SIG-M5 treated with dmso at 0.1 percent for 504 hours (cell line): ENCODE results near the gene RBBP8NL.
"Not testable (repeated sequence)": the region's sequence is repeated elsewhere in the genome, so short reads cannot be mapped to it uniquely, and the experiment has no call there.

ENCODE experiments used
- DNase-seq: peaks from one replicate; lab custom pipeline; 2025; ENCODE audit not compliant: unreplicated experiment; lab: John Stamatoyannopoulos, UW

The RBBP8NL gene

DNA sequence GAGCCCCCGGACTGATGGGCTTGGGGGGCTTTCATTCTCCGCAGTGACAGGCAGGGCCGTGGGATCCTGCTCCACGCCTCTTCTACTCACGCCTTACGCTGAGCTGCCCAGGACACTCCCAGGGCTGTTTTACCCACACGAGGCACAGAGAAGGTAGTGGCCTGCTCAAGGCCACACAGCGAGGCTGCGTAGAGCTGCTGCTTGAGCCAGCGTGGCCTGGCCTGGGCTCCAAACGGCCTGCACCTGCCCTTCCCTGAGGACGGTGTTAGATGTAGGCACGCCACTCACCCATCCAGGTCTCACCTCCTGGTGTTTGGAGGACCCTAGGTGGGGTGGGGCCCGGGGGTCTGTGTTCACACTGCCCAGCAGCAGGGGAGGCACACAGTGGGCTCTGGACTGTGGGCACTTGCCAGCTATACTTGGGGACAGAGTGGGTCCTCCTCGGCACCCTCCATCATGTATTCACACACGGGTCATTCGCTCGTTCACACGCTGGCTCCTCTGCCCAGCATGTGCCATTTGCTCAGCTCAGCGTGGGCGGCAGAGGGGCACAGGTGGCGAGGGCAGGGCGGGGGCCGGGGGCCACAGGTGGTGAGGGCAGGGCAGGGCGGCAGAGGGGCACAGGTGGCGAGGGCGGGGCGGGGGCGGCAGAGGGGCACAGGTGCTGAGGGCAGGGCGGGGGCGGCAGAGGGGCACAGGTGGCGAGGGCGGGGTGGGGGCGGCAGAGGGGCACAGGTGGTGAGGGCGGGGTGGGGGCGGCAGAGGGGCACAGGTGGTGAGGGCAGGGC, 18.4 kb upstream of the RBBP8NL start:
- DNase-seq = no peak

DNA sequence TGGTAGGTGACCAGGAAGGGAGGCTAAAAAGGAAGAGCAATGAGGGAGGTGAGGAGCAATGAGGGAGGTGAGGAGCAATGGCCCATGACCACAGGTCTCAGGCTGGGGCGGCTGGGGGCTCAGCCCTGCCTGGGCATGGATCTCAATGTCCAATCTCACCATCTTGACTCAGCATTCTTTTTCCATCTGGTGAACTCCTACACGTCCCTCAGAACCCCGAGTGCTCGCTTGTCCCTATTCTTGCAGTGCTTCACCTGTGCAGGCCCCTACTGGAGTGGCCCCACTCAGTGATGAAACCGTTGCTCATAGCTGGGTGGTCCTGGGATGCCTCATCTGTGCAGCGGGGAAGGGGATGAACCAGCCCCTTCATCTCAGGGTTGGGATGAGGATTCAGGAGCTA, 16.9 kb upstream of the RBBP8NL start:
- DNase-seq = no peak

DNA sequence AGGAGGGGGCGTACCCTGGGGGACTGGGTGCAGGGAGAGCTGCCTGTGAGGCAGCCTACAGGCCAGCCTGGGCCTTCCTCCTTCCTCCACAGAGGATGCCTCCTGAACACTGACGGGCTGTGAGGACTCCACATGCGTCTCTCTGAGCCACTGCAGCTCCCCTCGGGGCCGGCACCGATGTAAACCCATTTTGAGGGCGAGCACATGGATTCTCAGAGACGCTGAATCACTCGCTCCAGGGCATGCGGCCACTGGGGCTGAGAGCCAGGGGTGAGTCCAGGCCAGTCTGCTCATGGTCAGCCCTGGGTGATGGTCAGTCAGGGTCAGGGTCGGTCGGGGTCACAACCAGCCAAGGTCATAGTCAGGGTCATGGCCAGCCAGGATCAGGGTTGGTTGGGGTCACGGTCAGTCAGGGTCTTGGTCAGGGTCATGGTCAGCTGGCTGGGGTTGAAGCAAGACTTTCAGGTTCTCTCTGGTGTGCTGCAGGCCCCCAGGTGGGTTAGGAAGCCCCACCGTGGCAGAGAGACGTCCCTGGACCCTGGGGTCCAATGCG, 14.7 kb upstream of the RBBP8NL start:
- DNase-seq = no peak

DNA sequence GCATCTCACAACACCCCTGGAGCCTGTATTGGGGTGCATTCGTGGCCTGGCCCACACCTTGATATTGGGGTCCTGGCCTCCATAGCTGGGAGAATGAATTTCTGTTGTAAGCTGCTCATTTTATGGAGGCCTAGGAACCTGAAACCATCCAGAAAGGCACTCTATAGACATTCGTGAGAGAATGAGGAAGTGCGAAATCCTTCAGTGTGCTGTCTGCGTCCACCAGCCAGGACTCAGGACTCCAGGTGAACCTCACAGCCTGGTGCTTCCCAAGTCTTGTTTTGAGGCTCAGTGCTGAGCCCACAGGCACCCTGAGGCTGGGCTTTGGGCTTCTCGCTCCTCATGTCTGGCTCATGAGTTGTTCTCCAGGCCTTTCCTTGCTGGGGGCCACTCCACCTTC, 11.9 kb upstream of the RBBP8NL start:
- DNase-seq = peak; percentile 20

DNA sequence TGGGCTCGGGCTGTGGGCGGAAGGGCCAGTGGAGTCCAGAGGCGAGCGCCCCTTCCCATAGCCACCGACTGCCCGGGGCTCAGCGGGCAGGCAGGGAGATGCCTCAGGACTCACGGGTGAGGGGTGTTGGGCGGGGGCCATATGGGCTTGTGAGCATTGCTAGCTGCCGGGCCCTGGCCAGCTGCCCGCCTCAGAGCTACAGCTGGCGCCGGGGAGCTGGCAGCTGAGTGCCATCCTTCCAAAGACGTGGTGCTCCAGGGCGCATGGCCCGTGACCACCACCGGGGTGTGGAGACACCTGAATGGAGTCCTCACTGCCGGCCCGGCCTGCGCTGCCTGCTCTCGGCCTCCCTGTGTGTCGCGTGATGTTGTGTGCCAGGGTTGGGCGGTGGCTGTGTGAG, 10.6 kb upstream of the RBBP8NL start:
- no peak for DNase-seq

DNA sequence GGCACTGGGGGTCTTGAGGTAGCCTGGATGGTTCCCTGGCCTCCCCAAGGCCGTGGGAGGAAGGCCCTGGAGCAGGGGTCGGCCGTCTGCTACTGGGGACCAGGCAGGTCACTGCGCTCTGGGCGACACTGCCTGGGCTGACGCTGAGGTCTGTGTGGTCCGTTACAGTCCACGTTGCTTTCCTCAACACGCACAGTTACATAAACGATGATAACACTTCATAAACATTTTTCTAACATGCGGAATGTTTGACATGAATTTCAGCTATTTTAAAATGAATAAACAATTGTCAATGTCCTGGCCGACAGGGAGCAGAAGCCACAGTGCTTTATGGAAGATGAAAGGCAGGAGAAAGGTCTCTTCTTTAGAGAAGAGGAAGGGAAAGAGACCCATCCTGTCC, 10.2 kb upstream of the RBBP8NL start:
- no peak for DNase-seq

DNA sequence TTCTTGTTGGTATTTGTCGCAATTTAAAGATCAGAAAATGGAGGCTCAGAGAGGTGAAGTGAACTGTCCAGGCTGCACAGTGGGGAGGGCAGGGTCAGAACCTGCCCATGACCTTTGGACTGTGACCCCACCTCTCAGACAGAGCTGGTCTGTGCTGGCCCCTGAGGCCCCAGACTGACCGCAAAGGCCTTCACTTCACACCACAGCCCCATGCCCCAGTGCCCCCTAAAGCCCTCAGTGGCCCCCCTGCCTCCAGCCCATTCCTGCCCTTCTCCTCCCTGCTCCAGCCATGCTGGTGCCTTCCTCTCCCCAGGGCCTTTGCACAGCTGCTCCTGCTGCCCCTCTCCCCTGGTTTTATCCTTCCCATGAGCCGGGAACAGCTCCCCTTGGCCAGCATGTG, 9.4 kb upstream of the RBBP8NL start:
- no peak for DNase-seq

DNA sequence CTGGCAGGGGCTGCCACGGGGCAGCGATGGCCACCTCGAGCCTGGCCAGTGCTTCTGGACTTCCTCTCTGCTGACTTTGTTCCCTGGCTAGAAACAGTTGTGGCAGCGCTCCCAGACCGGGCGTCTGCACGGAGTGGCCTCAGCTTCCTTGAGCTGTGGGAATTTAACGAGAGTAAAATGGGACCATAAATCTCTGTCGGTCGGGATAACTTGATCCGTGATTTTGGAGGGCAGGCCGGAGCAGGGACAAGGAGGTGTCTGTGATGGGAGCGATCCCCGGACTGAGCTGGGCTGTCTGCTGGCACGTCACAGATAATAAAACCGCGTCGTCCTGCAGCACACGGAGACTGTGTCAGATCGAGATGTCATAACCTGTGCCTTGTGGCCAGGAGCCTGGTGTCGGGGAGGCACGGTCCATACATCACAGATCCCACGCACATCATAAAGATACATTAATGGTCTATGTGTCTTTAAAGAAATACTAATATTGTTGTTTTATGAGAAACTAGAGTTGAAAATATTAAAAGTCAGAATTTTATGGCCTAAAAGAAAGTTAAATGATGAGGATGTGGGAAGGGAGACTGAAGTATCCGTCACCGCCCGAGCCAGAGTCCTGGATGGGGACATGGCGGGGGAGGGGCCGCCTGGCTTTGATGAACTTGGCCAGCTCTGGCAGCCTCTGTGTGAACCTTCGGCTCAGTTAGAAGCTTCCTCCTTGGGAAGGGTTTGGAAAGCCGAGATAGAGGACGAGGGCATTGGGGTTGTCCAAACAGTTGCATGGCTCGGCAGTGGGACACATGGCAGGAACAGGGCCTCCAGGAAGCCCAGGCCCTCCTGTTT, 6.5 kb upstream of the RBBP8NL start:
- DNase-seq = no peak

DNA sequence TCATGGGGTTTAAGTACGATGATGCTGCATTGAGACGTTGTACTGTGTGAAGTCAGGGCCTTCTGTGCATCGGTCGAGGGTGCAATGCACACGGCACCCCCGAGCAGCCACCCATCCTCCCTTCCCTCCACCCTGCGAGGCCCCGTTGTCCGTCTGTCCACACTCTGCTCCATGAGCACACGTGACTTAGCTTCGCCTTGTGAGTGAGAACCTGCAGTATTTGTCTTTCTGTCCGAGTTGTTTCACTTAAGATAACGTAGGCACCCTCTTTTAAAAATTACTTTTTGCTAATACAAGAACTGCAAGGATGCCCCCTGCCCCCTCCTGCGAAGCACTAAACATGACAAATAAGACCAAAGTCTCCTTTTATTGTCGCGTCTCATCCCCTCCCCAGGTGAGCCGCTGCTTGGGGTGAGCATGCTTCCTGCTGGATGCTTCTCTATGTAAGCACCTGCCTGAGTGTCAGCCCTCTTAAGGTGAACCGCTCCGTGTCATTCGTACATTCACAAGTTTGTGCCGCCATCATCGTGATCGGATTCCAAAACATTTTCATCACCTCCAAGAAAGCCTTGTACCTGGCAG, 3.6 kb upstream of the RBBP8NL start:
- DNase-seq = no peak

DNA sequence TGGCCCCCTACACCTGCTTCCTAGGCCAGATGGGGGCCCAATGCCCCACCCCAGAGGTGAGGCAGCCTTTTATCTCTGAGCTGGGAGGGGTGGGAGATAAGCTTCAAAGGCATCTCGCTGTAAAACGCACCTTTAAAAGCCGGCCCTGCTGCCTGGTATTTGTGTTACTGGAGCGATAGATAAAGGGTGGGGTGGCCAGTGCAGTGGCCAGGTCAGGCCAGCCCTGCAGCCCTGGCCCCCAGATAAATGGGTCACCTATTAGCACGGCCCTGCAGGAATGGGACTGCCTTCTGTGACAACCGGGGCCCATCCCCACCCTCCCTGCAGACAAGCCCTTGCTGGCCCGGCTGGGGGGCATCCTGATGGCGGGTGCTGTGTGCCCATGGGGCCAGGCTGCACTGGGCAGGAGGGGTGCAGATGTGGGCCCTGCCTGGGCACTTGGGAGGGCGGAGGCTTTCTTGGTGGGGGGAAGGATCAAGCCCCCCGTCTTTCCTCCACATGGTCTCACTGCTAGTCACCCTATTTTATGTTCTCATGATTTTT, 3.0 kb upstream of the RBBP8NL start:
- no peak for DNase-seq

DNA sequence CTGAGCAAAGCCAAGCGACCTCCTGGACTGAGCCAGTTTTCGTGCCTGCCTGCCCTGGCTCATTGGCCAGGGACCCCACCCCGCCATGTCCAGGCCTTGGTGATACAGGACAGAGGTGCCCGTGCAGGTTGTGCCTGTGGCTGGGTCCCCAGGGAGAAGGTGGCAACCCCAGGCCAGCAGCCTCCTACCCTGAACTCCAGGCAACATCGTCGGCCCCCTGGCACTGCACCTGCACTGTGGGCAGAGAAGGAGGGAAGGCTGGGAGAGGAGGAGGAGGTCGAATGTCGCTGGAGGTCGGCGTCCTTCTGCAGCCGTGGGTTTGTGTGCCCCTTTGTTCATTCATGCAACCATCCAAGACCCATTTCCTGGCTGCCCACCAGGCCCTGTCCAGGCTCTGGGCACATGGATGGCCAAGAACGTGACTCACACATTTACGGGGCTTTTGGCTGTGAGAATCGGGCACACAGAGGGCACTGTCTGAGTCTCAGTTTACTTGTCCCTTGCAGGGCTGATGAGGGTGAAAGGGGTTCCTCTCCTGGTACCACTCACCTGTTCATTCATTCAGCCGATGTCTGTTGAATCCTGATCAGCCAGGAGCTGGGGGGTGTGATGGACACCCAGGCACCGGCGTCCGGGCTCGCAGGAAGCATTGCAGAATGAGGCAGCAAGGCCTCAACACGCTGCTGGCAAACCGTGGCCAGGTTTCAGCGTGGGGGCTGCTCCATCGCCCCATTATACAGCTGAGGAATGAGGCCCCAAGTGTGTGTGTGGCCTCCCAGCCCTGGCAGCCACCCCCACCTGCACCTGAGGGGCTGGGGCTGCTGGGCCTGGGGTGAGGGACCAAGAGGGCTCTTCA, 2.3 kb upstream of the RBBP8NL start:
- no peak for DNase-seq

DNA sequence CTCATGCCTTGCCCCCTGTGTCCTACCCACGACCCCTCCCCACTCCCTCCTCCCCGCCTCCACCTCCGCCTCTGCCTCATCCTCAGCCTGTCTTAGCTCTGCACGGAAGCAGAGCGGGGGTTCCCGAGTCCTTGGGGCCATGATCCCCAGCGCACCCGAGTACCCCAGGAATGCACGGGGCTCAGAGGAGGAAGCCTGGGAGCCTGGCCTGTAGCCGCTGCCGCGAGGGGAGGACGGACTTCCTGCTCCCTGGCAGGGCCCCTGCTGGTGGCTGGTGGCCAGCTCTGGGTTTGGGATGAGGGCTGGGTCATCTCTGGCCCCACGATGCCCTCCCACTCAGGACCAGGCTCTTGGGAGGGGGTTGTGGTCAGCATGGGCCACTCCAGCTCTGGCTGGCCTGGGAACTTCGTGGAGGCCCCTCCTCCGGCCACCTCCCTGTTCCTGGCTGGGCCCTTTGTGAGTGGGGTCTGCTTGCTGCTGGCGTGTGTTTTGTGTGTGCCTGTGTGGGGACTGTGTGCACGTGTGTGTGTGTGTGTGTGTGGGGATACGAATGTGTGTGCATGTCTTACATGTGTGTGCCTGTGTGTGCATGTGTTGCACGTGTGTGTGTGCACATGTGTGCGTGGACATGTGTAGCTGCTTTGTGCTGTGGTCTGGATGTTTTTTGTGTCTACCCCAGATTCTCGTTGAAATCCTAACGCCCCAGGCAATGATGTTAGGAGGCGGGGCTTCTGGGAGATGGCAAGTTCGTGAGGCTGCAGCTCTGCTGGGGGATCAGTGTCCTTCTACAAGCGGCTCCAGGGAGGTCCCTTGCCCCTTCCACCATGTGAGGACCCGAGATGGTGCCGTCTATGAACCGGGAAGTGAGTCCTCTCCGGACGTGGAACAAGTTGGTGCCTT, 1.3 kb upstream of the RBBP8NL start:
- DNase-seq = no peak

DNA sequence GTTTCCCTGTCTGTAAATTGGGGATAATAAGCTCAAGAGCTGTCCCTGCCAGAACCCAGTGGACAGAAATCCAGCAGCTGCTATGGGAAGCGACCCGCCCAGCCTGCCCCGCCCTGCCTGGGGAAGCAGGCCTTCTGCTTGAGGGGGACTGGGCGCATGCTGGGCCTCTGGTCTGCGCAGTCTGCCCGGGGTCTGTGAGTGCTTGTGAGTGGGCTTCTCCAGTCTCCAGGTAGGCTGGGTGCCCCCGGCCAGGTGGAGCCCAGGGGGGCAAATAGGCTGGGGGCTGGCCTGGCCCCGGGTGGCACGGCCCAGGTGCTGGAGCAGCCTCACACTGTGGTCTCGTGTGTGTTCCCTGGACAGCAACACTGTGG, 648 bp upstream of the RBBP8NL start:
- DNase-seq = no peak

DNA sequence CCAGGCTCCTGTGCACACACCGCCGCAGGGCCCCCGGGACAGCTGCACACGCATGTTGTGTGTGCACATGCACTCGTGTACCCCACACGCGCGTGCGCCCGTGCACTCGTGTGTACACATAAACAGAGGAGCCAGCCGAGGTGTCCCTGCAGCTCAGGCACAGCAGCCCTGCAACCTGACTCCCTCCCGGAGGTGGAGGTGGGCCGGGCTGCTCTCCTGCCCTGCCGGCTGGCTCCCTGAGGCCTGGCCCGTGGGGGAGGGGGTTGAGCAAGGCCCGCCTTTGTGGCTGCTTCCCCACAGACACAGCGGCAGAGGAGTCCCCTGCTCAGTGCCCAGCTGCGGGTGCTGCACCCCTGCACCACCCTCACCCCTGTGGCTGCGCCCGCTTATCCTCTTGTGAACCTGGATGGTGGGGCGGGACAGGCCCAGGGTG, 624 bp downstream of the RBBP8NL start:
- DNase-seq = peak; percentile 5

DNA sequence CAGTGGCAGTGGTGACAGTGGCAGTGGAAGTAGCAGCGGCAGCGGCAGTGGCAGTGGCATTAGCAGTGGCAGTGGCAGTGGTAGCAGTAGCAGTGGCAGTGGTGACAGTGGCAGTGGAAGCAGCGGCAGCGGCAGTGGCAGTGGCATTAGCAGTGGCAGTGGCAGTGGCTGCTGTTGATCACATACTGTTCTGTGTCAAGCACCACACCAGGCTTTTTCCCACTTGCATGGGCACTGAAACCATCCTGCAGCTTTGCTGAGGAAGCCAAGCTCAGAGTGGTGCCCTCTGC, 1.3 kb downstream of the RBBP8NL start:
- DNase-seq = not testable (repeated sequence)

DNA sequence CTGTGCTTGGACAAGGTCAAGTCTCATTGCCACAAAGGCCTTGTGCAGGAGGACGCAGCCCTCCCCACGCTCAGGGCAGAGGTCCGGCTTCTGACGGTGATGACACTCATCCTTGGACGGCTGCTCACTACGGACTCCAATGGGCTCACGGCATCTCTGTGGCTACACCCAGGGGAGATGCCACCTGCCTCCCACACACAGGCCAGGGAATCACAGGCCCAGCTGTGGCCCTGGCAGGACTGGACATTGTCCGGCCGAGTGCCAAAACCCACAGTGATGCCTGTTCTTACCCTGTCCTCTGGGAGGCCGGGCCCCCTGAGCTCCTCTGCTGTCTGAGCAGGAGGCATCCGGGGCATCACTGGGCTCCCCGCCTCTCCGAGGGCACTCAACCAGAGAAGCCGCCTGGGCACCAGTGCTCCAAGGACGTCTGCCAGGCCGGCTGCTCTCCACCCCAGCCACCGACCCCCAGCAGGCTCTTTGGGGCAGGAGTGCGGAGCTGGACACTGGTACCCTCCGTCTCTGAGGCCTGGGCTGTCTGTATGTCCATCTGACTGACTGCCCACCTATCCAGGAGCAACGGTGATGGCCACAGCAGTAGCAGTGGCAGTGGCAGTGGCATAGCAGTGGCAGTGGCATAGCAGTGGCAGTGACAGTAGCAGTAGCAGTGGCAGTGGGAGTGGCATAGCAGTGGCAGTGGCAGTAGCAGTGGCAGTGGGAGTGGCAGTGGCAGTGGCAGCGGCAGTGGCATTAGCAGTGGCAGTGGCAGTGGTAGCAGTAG, 1.9 kb downstream of the RBBP8NL start:
- DNase-seq = no peak

DNA sequence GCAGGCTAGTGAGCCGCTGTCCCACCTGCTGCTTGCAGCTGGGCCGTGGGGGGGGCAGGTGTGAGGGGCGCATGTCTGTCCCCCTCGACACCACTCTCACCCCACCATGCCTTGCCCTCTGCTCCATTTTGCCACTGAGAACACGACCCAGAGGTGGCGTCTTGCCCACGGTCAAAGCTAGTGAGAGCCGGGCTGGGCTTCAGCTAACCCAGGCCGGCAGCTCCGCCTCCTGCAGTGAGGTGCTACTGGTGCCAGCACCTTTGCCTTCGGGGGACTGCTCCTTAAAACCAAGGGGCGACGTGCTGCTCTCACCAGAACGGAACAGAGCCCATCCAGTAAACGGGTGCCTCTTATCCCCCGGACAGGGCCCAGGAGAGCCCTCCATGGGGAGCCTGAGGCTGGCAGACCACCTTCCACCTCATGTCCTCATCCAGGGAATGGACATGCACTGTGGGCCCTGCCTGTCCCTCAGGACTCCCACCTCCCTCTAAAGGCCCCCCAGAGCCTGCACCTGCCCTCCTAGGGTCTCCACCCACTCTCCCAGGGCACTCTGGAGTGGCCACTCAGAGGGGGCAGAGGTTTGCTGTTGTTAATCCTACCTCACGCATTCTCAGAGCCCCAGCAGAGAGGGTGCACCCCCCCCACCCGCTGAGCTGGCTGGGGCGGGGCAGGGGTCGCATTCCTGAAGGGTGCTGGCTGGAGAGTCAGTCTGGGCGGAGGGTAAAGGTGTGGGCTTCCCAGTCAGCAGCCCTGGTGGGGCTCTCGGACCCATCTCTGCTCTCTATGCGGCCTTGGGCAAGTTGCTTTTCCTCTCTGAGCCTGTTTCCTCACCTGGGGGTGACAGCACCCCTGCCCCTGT, 2.9 kb downstream of the RBBP8NL start:
- DNase-seq = no peak

DNA sequence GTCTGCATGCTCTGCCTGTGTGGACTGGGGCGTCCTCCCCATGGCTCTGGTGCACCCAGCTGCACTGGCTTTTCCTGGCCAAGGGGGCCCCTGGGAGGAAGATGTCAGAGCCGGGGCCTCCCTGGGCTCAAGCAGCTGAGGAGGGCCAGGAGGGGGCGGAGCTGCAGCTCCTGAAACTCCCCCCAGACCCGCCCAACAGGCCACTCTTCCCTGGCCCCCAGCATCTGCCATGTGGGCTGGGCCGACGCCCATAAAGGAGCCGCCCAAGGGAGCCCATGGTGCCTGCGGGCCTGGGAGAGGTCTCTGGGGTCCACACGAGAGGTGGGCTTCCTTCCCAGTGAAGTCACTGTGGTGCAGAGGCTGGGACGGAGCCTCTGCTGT, 4.0 kb downstream of the RBBP8NL start:
- no peak for DNase-seq
